Measurements from ENCODE around the gene STX18.

- TF ChIP-seq CTCF (IDR thresholded peaks at IDR 0.05) (no peak), POLR2A (IDR thresholded peaks at IDR 0.05) (no peak), POLR2AphosphoS5 (IDR thresholded peaks at IDR 0.05; ENCODE audit: insufficient read depth in 1 of 2, low read depth in 1 of 2) (no peak)
These were observed 33.9 kb downstream of the STX18 start for GRCh38 chr4:4507923-4508322.
